LoVo (cell line): ENCODE data around the gene SYT12.
A peak's percentile ranks its signal among the peaks of the same experiment; 100 is the strongest.

Experiments
- DNase-seq: peaks from one replicate; pipeline ENCODE4 v3.0.0-alpha.2; 2016; ENCODE audit warnings: low spot score

SYT12 gene

GRCh38 chr11:67027943-67028542, 5.1 kb downstream of the SYT12 start:
- no peak for DNase-seq

- no peak for DNase-seq
Measured at GRCh38 chr11:67029146-67029545, 6.2 kb downstream of the SYT12 start.

- DNase-seq, result no peak
Measured at GRCh38 chr11:67030976-67031375, 8.0 kb downstream of the SYT12 start.

GRCh38 chr11:67031791-67032561, 9.0 kb downstream of the SYT12 start:
- no peak for DNase-seq

GRCh38 chr11:67032830-67033551, 10.1 kb downstream of the SYT12 start:
- DNase-seq, result no peak

- DNase-seq, result no peak
Measured at GRCh38 chr11:67033661-67034166, 10.8 kb downstream of the SYT12 start.

- DNase-seq, result no peak
Measured at GRCh38 chr11:67034350-67034749, 11.4 kb downstream of the SYT12 start.

- no peak for DNase-seq
Measured at GRCh38 chr11:67040147-67040546, 17.2 kb downstream of the SYT12 start.

GRCh38 chr11:67041602-67042001, 18.7 kb downstream of the SYT12 start:
- no peak for DNase-seq

GRCh38 chr11:67043572-67044349, 20.8 kb downstream of the SYT12 start:
- no peak for DNase-seq

GRCh38 chr11:67044496-67044895, 21.6 kb downstream of the SYT12 start:
- no peak for DNase-seq

GRCh38 chr11:67045314-67045713, 22.4 kb downstream of the SYT12 start:
- DNase-seq, result no peak

GRCh38 chr11:67048515-67049130, 25.7 kb downstream of the SYT12 start:
- DNase-seq, result no peak

- no peak for DNase-seq
Measured at GRCh38 chr11:67050139-67050538, 27.2 kb downstream of the SYT12 start.

- no peak for DNase-seq
Measured at GRCh38 chr11:67051180-67051893, 28.4 kb downstream of the SYT12 start.

- DNase-seq, result no peak
Measured at GRCh38 chr11:67051945-67052488, 29.1 kb downstream of the SYT12 start.

GRCh38 chr11:67052891-67053290, 30.0 kb downstream of the SYT12 start:
- DNase-seq, result no peak

GRCh38 chr11:67053896-67054329, 31.0 kb downstream of the SYT12 start:
- DNase-seq, result peak; percentile 42

GRCh38 chr11:67054346-67054835, 31.5 kb downstream of the SYT12 start:
- DNase-seq, result no peak

- peak; percentile 84 for DNase-seq
Measured at GRCh38 chr11:67054836-67055523, 32.0 kb downstream of the SYT12 start.
